ENCODE data around the gene CDYL2. TPM values are rescaled to one million over a fixed set of nuclear protein-coding genes. Genes with fewer than 3 reads are reported as not detected.

The CDYL2 gene
- total RNA-seq, 5 donors from 2014 or later (not counting 1 experiment from before 2014, with no cell fraction given): 15.4 to 45.4 (median 32.1) TPM

GRCh38 chr16:80576343-80576912 lies 228.0 kb downstream of the CDYL2 start:
- H3K9me3 Mint-ChIP-seq: peaks cover 0 to 5% (median 0%) of the 10 kb centered on the region in 3 donors
- H3K27ac Mint-ChIP-seq: no peak overlapping the region
- no peaks in the 10 kb centered on the region for H3K36me3 Mint-ChIP-seq
- Histone ChIP-seq H3K36me3 (ENCODE audit: control insufficient read depth in 2 of 2, extremely low read depth in 1 of 2, insufficient read depth in 1 of 2, low read length in 1 of 2) (no peaks in the 10 kb centered on the region), H3K4me1 (ENCODE audit: control insufficient read depth in 1 of 2, extremely low read depth in 1 of 2, insufficient read depth in 2 of 2, low read length in 2 of 2) (peaks cover 7 to 31% of the 10 kb centered on the region in 2 experiments), H3K27me3 (replicated peaks in 1 of 2; ENCODE audit: control insufficient read depth in 2 of 2, extremely low read depth in 1 of 2, insufficient read depth in 2 of 2, low read length in 1 of 2) (no peaks in the 10 kb centered on the region), H3K4me3 (ENCODE audit: control insufficient read depth in 1 of 2, extremely low read depth in 1 of 2, low read length in 1 of 2) (no peak overlapping the region), H3K27ac (ENCODE audit: low read length) (no peak overlapping the region), H3K9me3 (no peaks in the 10 kb centered on the region)
- H3K27me3 Mint-ChIP-seq: no peaks in the 10 kb centered on the region
- DNase-seq (no peak), ATAC-seq (replicated peaks in 1 of 4) (no peak)
- H3K4me3 Mint-ChIP-seq: no peak overlapping the region
- 100% methylated on average over 1 of the region's 1 CpG for WGBS (ENCODE audit: insufficient coverage)
- peaks cover 25 to 34% (median 31%) of the 10 kb centered on the region in 3 donors for H3K4me1 Mint-ChIP-seq
- POLR2A ChIA-PET: interaction anchor here in 1 of 2 donors (0.6 kb wide), 1 partner anchor 453 kb away, joined by 3 read pairs; no protein-coding TSS in a partner anchor
- CTCF ChIA-PET: no interaction called here

GRCh38 chr16:80573700-80574120 lies 230.7 kb downstream of the CDYL2 start:
- H3K27me3 ChIP-seq (replicated peaks in 1 of 2; ENCODE audit: control insufficient read depth in 2 of 2, extremely low read depth in 1 of 2, insufficient read depth in 2 of 2, low read length in 1 of 2): peaks cover 0 to 6% of the 10 kb centered on the region in 2 experiments
- H3K4me3 ChIP-seq (ENCODE audit: control insufficient read depth in 1 of 2, extremely low read depth in 1 of 2, low read length in 1 of 2): no peak overlapping the region
- peaks cover 0 to 22% of the 10 kb centered on the region in 2 experiments for H3K4me1 ChIP-seq (ENCODE audit: control insufficient read depth in 1 of 2, extremely low read depth in 1 of 2, insufficient read depth in 2 of 2, low read length in 2 of 2)
- Mint-ChIP-seq H3K27me3 (no peaks in the 10 kb centered on the region), H3K27ac (no peak overlapping the region), H3K9me3 (peaks cover 0 to 5% (median 0%) of the 10 kb centered on the region in 3 donors), H3K36me3 (no peaks in the 10 kb centered on the region), H3K4me1 (peaks cover 17 to 32% (median 30%) of the 10 kb centered on the region in 3 donors), H3K4me3 (no peak overlapping the region)
- ChIA-PET POLR2A (no interaction called here), CTCF (interaction anchor here in 1 of 2 donors (0.6 kb wide), 1 partner anchor 17 kb away, joined by 4 read pairs; no protein-coding TSS in a partner anchor)
- whole genome bisulfite sequencing (ENCODE audit: insufficient coverage): 100% methylated on average over 1 of the region's 6 CpGs
- no peaks in the 10 kb centered on the region for H3K9me3 ChIP-seq
- H3K36me3 ChIP-seq (ENCODE audit: control insufficient read depth in 2 of 2, extremely low read depth in 1 of 2, insufficient read depth in 1 of 2, low read length in 1 of 2): no peaks in the 10 kb centered on the region
- DNase-seq (no peak), ATAC-seq (replicated peaks in 1 of 4) (no peak)
- no peak overlapping the region for H3K27ac ChIP-seq (ENCODE audit: low read length)

DNA sequence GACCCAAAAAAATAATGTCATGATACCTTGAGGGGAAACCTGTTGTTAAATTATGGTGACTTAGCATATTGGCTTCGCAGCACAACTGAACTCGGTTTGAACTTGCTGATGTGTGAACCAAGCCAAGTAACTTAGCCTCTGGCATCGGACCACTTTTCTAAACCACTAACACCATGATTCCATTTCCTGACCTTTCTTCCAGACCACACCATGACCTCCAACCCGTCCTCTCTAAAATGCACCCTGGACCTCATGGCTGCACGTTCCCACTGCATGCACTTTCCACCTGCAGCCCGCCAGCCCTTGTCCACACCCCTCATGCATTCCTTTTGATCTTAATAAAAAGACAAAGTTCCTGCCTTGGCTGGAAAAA lies 234.3 kb downstream of the CDYL2 start:
- peaks cover 0 to 8% (median 0%) of the 10 kb centered on the region in 3 donors for H3K9me3 Mint-ChIP-seq
- H3K36me3 Mint-ChIP-seq: no peaks in the 10 kb centered on the region
- WGBS (ENCODE audit: insufficient coverage): 16% methylated on average over 5 of the region's 6 CpGs
- H3K4me1 Mint-ChIP-seq: peaks cover 16 to 27% (median 26%) of the 10 kb centered on the region in 3 donors
- Histone ChIP-seq H3K27me3 (replicated peaks in 1 of 2; ENCODE audit: control insufficient read depth in 2 of 2, extremely low read depth in 1 of 2, insufficient read depth in 2 of 2, low read length in 1 of 2) (peaks cover 0 to 11% of the 10 kb centered on the region in 2 experiments), H3K36me3 (ENCODE audit: control insufficient read depth in 2 of 2, extremely low read depth in 1 of 2, insufficient read depth in 1 of 2, low read length in 1 of 2) (no peaks in the 10 kb centered on the region), H3K27ac (ENCODE audit: low read length) (no peak overlapping the region), H3K9me3 (no peaks in the 10 kb centered on the region), H3K4me1 (ENCODE audit: control insufficient read depth in 1 of 2, extremely low read depth in 1 of 2, insufficient read depth in 2 of 2, low read length in 2 of 2) (peaks cover 0 to 19% of the 10 kb centered on the region in 2 experiments), H3K4me3 (ENCODE audit: control insufficient read depth in 1 of 2, extremely low read depth in 1 of 2, low read length in 1 of 2) (no peak overlapping the region)
- no peaks in the 10 kb centered on the region for H3K27me3 Mint-ChIP-seq
- ChIA-PET POLR2A (no interaction called here), CTCF (no interaction called here)
- ATAC-seq (replicated peaks in 1 of 4): peak in 2 of 4 experiments; percentile 22 to 30
- peak overlapping the region; percentile 47 to 50 for H3K27ac Mint-ChIP-seq
- DNase-seq: peak in 1 of 35 experiments; percentile 19
- peak overlapping the region in 1 of 3 donors; percentile 37 for H3K4me3 Mint-ChIP-seq

DNA sequence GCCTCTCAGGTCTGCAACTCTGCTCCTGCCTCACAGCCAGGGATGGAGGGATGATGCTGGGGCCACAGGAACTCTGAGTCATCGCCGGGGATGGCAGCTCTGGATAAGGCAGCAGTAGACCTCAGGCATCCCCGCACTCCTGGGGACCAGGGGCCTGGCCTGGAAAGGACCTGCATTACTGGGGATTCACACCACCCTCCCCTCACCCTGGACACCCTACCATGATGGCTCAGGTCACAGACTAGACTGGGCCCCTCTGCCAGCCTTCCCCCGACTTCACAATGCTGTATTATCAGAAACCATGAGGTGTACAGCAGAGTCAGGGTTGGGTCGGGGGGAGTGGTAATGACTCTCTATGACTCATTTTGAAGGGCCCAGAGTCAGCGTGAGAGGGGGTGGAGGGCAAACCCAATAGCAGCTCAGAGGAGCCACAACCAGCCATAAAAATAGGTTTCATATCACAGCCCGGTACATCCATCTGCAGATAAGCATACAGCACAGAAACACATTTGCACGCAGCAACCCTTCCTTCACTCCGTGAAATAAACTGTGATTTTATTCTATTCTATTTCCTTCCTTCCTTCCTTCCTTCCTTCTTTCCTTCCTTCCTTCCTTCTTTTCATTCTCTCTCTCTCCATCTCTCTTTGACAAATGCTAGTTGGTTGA lies 234.8 kb downstream of the CDYL2 start:
- Mint-ChIP-seq H3K27ac (peak overlapping the region; percentile 47 to 50), H3K4me3 (peak overlapping the region in 1 of 3 donors; percentile 37), H3K27me3 (no peaks in the 10 kb centered on the region), H3K36me3 (no peaks in the 10 kb centered on the region), H3K9me3 (peaks cover 0 to 8% (median 0%) of the 10 kb centered on the region in 3 donors), H3K4me1 (peaks cover 21 to 33% (median 31%) of the 10 kb centered on the region in 3 donors)
- peak; percentile 87 to 94 (median 94) for ATAC-seq (replicated peaks in 1 of 4)
- H3K27me3 ChIP-seq (replicated peaks in 1 of 2; ENCODE audit: control insufficient read depth in 2 of 2, extremely low read depth in 1 of 2, insufficient read depth in 2 of 2, low read length in 1 of 2): peaks cover 0 to 11% of the 10 kb centered on the region in 2 experiments
- H3K27ac ChIP-seq (ENCODE audit: low read length): no peak overlapping the region
- DNase-seq: peak in 32 of 35 experiments; percentile 5 to 51 (median 30)
- ChIA-PET CTCF (no interaction called here), POLR2A (interaction anchor here in 1 of 2 donors (0.6 kb wide), 1 partner anchor 13 kb away, joined by 3 read pairs; no protein-coding TSS in a partner anchor)
- H3K36me3 ChIP-seq (ENCODE audit: control insufficient read depth in 2 of 2, extremely low read depth in 1 of 2, insufficient read depth in 1 of 2, low read length in 1 of 2): no peaks in the 10 kb centered on the region
- no peaks in the 10 kb centered on the region for H3K9me3 ChIP-seq
- peaks cover 2 to 23% of the 10 kb centered on the region in 2 experiments for H3K4me1 ChIP-seq (ENCODE audit: control insufficient read depth in 1 of 2, extremely low read depth in 1 of 2, insufficient read depth in 2 of 2, low read length in 2 of 2)
- no peak overlapping the region for H3K4me3 ChIP-seq (ENCODE audit: control insufficient read depth in 1 of 2, extremely low read depth in 1 of 2, low read length in 1 of 2)
- WGBS (ENCODE audit: insufficient coverage): 20% methylated on average over 6 of the region's 9 CpGs

GRCh38 chr16:80564394-80564793 lies 240.0 kb downstream of the CDYL2 start:
- no peaks in the 10 kb centered on the region for H3K9me3 ChIP-seq
- CTCF ChIA-PET: interaction anchor here in 1 of 2 donors (0.6 to 1.4 kb wide), 2 partner anchors 38 to 640 kb away, joined by 3 to 4 read pairs; no protein-coding TSS in a partner anchor
- no peaks in the 10 kb centered on the region for H3K27me3 Mint-ChIP-seq
- peak in 9 of 35 experiments; percentile 8 to 37 (median 13) for DNase-seq
- POLR2A ChIA-PET: no interaction called here
- peaks cover 0 to 3% (median 0%) of the 10 kb centered on the region in 3 donors for H3K9me3 Mint-ChIP-seq
- H3K27ac Mint-ChIP-seq: peak overlapping the region; percentile 87 to 91
- H3K36me3 Mint-ChIP-seq: no peaks in the 10 kb centered on the region
- H3K4me1 ChIP-seq (ENCODE audit: control insufficient read depth in 1 of 2, extremely low read depth in 1 of 2, insufficient read depth in 2 of 2, low read length in 2 of 2): peaks cover 9 to 23% of the 10 kb centered on the region in 2 experiments
- peak overlapping the region in 2 of 3 donors; percentile 34 to 62 for H3K4me3 Mint-ChIP-seq
- WGBS (ENCODE audit: insufficient coverage): 0% methylated on average over 2 of the region's 7 CpGs
- H3K36me3 ChIP-seq (ENCODE audit: control insufficient read depth in 2 of 2, extremely low read depth in 1 of 2, insufficient read depth in 1 of 2, low read length in 1 of 2): no peaks in the 10 kb centered on the region
- peaks cover 18 to 27% (median 26%) of the 10 kb centered on the region in 3 donors for H3K4me1 Mint-ChIP-seq
- no peak overlapping the region for H3K4me3 ChIP-seq (ENCODE audit: control insufficient read depth in 1 of 2, extremely low read depth in 1 of 2, low read length in 1 of 2)
- peaks cover 0 to 8% of the 10 kb centered on the region in 2 experiments for H3K27me3 ChIP-seq (replicated peaks in 1 of 2; ENCODE audit: control insufficient read depth in 2 of 2, extremely low read depth in 1 of 2, insufficient read depth in 2 of 2, low read length in 1 of 2)
- peak overlapping the region; percentile 43 for H3K27ac ChIP-seq (ENCODE audit: low read length)
- peak; percentile 70 to 89 (median 77) for ATAC-seq (replicated peaks in 1 of 4)

GRCh38 chr16:80563066-80563465 lies 241.3 kb downstream of the CDYL2 start:
- ChIA-PET POLR2A (no interaction called here), CTCF (interaction anchor here (0.5 to 1.4 kb wide), 2 partner anchors 36 to 1764 kb away, joined by 4 read pairs; no protein-coding TSS in a partner anchor)
- H3K4me1 Mint-ChIP-seq: peaks cover 18 to 19% (median 19%) of the 10 kb centered on the region in 3 donors
- H3K36me3 ChIP-seq (ENCODE audit: control insufficient read depth in 2 of 2, extremely low read depth in 1 of 2, insufficient read depth in 1 of 2, low read length in 1 of 2): no peaks in the 10 kb centered on the region
- H3K36me3 Mint-ChIP-seq: no peaks in the 10 kb centered on the region
- no peak for DNase-seq
- H3K9me3 Mint-ChIP-seq: peaks cover 0 to 3% (median 0%) of the 10 kb centered on the region in 3 donors
- no peak overlapping the region for H3K4me3 Mint-ChIP-seq
- H3K27me3 Mint-ChIP-seq: no peaks in the 10 kb centered on the region
- H3K27me3 ChIP-seq (replicated peaks in 1 of 2; ENCODE audit: control insufficient read depth in 2 of 2, extremely low read depth in 1 of 2, insufficient read depth in 2 of 2, low read length in 1 of 2): peaks cover 0 to 5% of the 10 kb centered on the region in 2 experiments
- 100% methylated on average over 2 of the region's 3 CpGs for WGBS (ENCODE audit: insufficient coverage)
- no peaks in the 10 kb centered on the region for H3K9me3 ChIP-seq
- peaks cover 9 to 15% of the 10 kb centered on the region in 2 experiments for H3K4me1 ChIP-seq (ENCODE audit: control insufficient read depth in 1 of 2, extremely low read depth in 1 of 2, insufficient read depth in 2 of 2, low read length in 2 of 2)
- H3K4me3 ChIP-seq (ENCODE audit: control insufficient read depth in 1 of 2, extremely low read depth in 1 of 2, low read length in 1 of 2): no peak overlapping the region
- no peak overlapping the region for H3K27ac Mint-ChIP-seq
- ATAC-seq (replicated peaks in 1 of 4): no peak
- no peak overlapping the region for H3K27ac ChIP-seq (ENCODE audit: low read length)

Measured in T-cell (primary cell).